Urinary bladder (tissue), 4 donors: ENCODE measurements around the gene SPEG. TPM values are rescaled to one million over a fixed set of nuclear protein-coding genes. Genes with fewer than 3 reads are reported as not detected.

Experiments
- DNase-seq: peaks from one replicate; pipeline ENCODE4 v3.0.0-alpha.2; 2015; ENCODE audit errors: extremely low spot score
- H3K27ac ChIP-seq: one replicate; pipeline ENCODE4 v1.5.1; 2013; ENCODE audit warnings: low read depth, mild to moderate bottlenecking, moderate library complexity
- H3K36me3 ChIP-seq: one replicate; pipeline ENCODE4 v1.6.1; 2013; ENCODE audit warnings: mild to moderate bottlenecking, moderate library complexity; ENCODE audit not compliant: insufficient read depth
- H3K4me1 ChIP-seq: one replicate; pipeline ENCODE4 v1.6.1; 2013; ENCODE audit warnings: mild to moderate bottlenecking, moderate library complexity; ENCODE audit not compliant: insufficient read depth
- H3K4me3 ChIP-seq: one replicate; pipeline ENCODE4 v1.5.1; 2013; ENCODE audit warnings: low read depth, low read length
- WGBS: extraction: QIAGEN DNeasy Blood & Tissue Kit; methylation state at CpG from one replicate; pipeline ENCODE4 v1.1.7; 2013; 5-methylcytosine and 5-hydroxymethylcytosine counted together
- polyA plus RNA-seq: library from polyadenylated mRNA; stranded (reverse); fragments of 200-250 nt; gene quantifications from one replicate; pipeline ENCODE4 v1.2.3, GENCODE V29; 2013
- total RNA-seq: library from RNA; depleted of rRNA; stranded (reverse); fragments of >200 nt; gene quantifications from one replicate; pipeline ENCODE4 v1.2.3, GENCODE V29; 2014
- donor health status: healthy with polysubstance abuse.
- donor health status: healthy.

Gene SPEG
- total and polyA plus RNA-seq, 2 donors = 31.2 to 226 TPM

DNA sequence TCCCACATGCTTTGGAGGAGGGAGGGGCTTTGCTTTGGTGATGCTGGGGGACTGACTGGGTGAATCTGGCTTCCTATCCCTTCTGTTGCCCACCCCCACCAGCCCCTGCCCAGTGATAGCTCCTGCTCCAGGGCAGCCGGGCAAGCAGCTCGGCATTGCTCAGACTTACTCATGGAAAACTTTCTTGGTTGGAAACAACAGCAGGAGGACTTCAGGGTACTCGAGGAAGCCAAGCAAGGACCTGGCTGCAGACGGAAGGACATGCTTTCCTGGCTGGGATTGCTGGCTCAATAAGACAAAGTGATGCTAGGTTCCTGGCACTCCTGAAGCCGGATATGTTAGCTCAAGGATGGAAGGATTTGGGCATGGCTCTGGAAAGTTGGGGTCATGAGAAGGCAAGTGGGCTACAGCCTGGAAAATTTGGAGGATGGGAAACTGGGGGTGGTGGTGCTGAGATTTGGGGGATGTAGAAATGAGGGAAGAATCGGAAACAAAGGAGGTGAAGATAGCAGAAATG lies 3.1 kb downstream of the SPEG start:
- no peak overlapping the region for H3K27ac ChIP-seq
- DNase-seq = no peak
- no peak overlapping the region for H3K4me3 ChIP-seq
- H3K4me1 ChIP-seq = no peaks in the 10 kb centered on the region
- 49% methylated on average over 6 of the region's 6 CpGs for WGBS
- H3K36me3 ChIP-seq = no peaks in the 10 kb centered on the region

DNA sequence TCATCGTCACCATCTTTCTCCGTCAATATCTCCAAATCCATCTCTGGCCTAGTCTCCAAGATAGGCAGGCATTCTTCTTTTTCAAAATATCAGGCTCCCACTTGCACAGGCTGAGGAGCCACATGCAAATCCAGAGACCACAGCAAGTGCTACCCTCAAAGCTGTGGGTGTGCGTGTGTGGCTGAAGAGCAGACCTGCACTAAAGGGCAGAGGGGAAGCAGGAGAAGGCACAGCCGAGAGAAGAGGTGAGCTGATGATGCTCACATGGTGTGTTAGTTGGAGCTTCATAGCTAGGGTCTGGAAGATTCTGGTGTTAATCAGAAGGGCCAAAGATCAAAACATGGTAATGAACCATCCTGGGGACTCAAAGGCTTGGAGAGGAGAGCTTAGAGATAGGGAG lies 3.8 kb downstream of the SPEG start:
- Histone ChIP-seq H3K4me3 (no peak overlapping the region), H3K4me1 (no peaks in the 10 kb centered on the region), H3K27ac (no peak overlapping the region), H3K36me3 (no peaks in the 10 kb centered on the region)
- WGBS = 87% methylated on average over 4 of the region's 4 CpGs
- DNase-seq = no peak

DNA sequence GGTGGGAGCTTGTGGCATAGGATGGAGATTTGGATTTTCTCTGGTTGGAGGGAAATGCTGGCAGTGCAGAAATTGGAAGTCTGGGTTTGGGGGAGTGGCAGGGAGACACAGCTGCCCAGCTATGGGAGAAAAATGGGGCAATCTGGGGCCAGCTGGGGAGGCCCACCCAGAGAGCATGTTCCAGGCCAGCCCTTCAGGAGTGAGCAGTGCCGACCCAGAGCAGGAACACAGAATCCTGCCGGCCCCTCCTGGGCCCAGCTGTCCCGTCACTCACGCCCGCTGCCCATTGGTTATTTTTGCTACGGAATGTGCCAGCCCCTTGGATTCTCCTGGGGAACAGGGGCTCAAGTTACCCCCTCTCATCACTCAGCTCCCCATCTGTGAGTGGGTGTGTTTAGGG lies 4.9 kb downstream of the SPEG start:
- 69% methylated on average over 6 of the region's 6 CpGs for WGBS
- Histone ChIP-seq H3K4me3 (no peak overlapping the region), H3K36me3 (no peaks in the 10 kb centered on the region), H3K4me1 (no peaks in the 10 kb centered on the region), H3K27ac (no peak overlapping the region)
- DNase-seq = no peak

DNA sequence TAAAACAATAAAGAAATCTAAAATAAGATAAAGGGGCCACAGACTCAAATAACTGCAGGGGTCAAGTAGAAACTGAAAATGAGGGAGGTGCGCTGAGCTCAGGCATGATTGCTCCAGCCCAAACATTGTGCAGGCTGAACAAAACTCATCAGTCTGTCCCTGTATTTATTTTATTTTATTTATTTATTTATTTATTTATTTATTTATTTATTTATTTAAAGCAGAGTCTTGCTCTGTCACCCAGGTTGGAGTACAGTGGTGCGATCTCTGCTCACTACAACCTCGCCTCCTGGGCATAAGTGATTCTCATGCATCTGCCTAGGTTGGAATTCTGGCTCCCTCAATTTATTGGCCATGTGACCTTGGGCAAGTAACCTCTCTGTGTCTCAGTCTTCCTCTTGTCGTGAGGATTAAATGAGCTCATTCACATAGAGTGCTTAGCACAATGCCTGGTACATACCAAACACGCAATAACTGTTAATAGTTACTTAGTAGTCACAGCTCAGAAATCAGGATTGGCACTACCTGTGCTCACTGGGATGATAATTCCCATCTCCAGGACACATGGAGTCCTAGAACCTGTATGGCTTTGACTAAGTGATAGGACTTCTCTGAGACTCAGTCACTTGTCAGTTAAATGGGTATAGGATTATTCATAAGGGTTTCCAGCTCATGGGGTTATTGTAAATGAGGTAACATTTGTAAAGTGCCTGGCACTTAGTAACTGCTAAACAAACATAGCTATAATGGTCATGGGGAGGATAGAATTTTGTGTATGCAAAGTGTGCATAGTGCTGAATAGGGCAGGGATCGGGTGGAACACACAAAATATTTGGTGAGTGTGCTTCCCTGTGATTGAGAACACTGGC lies 6.0 kb downstream of the SPEG start:
- no peak overlapping the region for H3K27ac ChIP-seq
- H3K36me3 ChIP-seq = no peaks in the 10 kb centered on the region
- no peak for DNase-seq
- no peak overlapping the region for H3K4me3 ChIP-seq
- WGBS = 88% methylated on average over 6 of the region's 6 CpGs
- H3K4me1 ChIP-seq = no peaks in the 10 kb centered on the region

DNA sequence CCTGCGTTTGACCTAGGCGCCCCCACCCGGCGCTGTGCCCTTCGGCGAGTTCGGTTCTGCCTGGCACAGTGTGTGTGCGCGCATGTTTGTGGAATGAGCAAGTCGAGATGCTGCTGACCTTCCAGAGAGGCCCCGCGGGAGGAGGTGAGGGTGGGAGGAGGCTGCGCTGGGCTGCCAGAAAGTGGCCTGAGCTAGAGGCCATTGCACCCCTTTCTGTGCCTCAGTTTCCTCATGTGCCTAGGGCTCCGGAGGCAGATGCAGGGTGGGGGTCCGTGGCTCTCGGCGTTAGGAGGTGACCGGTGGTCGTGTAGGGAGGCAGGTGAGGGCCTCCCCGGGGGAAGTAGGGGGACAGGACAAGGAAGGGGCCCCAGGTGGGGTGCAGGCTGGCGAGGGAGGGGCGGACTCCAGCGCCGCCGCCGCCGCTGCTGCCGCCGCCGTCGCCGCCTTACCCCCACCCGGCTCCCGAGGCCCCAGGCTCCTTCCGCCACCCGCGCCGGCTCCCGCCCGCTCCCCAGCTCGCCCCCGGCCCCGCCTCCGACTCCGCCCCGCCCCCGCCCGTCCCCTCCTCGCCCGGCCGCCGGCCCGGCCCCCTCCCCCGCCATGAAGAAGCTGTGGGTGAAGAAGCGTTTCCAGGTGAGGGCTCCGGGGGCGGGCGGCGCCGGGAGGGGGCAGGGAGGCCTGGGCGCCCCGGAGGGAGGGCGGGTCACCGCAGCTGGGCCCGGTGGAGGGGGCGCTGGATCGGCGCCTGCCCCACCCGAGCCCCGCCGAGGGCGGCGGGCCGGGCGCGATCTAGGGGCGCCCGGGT lies 7.0 kb downstream of the SPEG start:
- DNase-seq = no peak
- 2% methylated on average over 73 of the region's 78 CpGs for WGBS
- H3K36me3 ChIP-seq = no peaks in the 10 kb centered on the region

DNA sequence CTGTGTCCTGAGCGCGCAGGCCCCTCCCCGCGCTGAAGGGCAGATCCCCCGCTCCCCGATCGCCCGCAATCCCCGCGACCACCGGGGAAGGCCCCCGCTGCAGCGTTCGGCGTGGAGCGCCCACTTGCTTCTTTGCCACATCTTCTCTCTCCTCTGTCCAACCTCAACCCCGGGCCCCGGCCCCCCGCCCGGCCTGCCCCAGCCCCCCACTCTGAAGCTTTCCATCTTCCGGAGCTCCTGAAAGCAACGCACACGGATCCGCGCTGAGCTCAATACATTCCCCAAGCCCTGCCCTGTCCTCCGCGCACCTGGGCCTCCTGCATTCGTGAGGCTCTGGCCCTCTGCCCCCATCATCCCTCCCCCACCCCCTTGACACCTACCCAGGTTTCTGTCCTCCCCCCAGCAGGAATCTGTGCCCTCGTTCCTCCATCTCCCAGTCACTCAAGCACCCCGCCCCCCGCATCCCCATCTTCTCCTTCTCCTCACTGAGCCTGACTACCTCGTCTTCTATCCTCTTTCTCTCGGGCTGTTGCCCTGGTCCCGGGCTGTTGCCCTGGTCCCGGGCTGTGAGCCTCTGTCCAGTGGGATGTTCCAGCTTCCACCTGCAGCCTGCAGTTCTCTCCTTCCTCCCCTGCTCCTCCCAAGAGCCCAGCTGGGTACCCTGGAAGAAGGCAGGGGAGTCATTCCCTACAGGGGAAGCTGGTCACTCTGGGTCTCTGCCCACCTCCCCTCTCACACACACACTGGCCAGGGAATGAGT lies 7.8 kb downstream of the SPEG start:
- H3K4me1 ChIP-seq = no peaks in the 10 kb centered on the region
- no peak for DNase-seq
- H3K27ac ChIP-seq = no peak overlapping the region

More for the DNA sequence above, 7.0 kb downstream of the SPEG start:
- Histone ChIP-seq H3K4me1 (no peaks in the 10 kb centered on the region), H3K27ac (peak overlapping the region; percentile 53), H3K4me3 (peak overlapping the region; percentile 70)

DNA sequence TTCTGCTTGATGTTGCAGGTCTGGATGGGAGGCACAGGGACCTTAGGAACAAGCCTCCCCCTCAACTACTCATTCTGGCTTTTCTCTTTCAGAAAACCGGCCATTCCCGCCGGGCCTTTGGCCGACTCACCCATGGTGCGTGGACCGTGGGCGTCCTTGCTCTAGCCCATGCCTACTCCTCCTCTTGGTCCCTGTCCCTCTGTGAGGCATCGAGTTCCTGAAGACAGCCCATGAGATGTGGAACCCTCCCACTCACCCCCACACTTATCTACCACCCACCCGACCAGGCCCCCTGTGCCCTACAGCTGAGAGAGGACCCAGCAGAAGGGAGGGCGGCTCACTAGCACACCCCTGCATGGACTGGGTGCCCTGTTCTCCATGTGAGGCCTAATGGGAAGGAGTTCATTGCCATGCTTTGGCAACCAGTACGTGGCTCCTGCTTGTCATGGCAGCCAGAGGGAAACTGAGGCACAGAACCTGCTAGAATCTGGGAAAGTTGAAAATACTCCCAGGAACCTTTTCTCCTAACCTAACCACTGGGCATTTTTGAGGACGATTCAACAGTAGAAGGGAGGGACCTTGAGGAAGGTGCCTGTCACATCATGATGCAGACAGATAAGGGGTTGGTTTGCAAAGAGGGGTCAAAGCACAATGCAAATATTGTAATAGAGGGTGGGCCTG lies 8.5 kb downstream of the SPEG start:
- Histone ChIP-seq H3K27ac (no peak overlapping the region), H3K4me1 (no peaks in the 10 kb centered on the region)
- no peak for DNase-seq

More for the DNA sequence above, 7.8 kb downstream of the SPEG start:
- Histone ChIP-seq H3K36me3 (no peaks in the 10 kb centered on the region), H3K4me3 (peak overlapping the region; percentile 70)
- 7% methylated on average over 35 of the region's 35 CpGs for WGBS

DNA sequence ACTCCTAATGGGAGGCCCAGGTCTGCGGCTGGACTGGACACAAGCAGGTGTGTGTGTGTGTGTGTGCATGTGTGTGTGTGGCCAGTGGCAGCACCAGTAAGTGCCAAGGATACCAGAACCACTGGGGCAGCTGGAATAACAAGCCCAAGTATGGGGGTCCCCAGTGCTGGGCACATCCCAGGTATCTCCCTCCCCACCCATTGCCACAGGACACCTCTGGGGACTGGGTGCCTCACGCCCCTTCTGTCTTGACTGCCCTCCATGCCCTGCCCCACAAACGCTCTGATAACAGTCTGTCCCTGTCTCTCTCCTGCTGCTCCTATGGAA lies 9.0 kb downstream of the SPEG start:
- 64% methylated on average over 3 of the region's 3 CpGs for WGBS
- H3K4me3 ChIP-seq = no peak overlapping the region

More for the DNA sequence above, 8.5 kb downstream of the SPEG start:
- no peaks in the 10 kb centered on the region for H3K36me3 ChIP-seq
- no peak overlapping the region for H3K4me3 ChIP-seq
- 52% methylated on average over 12 of the region's 12 CpGs for WGBS

DNA sequence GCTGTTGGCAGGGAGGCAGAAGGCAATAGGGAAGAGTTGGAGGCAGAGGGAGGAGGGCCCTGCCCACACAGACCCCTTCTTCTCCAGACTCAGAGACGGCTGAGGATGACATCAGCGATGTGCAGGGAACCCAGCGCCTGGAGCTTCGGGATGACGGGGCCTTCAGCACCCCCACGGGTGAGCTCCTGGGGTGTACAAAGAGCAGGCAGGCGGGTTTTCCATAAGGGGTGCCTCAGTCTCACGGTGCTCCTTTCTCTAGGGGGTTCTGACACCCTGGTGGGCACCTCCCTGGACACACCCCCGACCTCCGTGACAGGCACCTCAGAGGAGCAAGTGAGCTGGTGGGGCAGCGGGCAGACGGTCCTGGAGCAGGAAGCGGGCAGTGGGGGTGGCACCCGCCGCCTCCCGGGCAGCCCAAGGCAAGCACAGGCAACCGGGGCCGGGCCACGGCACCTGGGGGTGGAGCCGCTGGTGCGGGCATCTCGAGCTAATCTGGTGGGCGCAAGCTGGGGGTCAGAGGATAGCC lies 10.0 kb downstream of the SPEG start:
- DNase-seq = no peak
- WGBS = 69% methylated on average over 23 of the region's 23 CpGs
- H3K4me1 ChIP-seq = no peaks in the 10 kb centered on the region

More for the DNA sequence above, 9.0 kb downstream of the SPEG start:
- no peak for DNase-seq
- Histone ChIP-seq H3K27ac (no peak overlapping the region), H3K4me1 (no peaks in the 10 kb centered on the region), H3K36me3 (no peaks in the 10 kb centered on the region)

DNA sequence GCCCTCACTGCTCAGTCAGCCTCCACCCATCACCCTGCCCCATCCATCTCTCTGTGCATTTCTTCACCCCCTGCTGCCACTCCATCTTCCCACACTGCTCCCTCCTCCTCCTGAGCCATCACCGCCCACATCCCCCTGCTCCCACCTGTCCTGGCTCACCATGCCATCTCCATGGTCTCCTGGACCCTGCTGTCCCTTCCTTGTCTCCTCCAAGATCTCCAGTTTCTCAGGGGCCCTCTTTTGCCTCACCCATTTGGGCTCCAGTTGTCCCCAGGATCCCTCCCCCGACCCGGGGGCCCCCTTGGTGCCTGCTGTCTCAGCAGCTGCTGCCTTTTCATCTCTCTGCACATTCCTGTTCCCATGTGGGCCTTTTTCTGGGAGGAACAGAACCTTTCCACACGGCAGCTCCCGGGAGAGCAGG lies 10.6 kb downstream of the SPEG start:
- Histone ChIP-seq H3K4me3 (no peak overlapping the region), H3K27ac (no peak overlapping the region), H3K36me3 (no peaks in the 10 kb centered on the region), H3K4me1 (no peaks in the 10 kb centered on the region)
- no peak for DNase-seq
- WGBS = 56% methylated on average over 5 of the region's 5 CpGs

More for the DNA sequence above, 10.0 kb downstream of the SPEG start:
- no peak overlapping the region for H3K4me3 ChIP-seq
- no peaks in the 10 kb centered on the region for H3K36me3 ChIP-seq
- H3K27ac ChIP-seq = no peak overlapping the region

DNA sequence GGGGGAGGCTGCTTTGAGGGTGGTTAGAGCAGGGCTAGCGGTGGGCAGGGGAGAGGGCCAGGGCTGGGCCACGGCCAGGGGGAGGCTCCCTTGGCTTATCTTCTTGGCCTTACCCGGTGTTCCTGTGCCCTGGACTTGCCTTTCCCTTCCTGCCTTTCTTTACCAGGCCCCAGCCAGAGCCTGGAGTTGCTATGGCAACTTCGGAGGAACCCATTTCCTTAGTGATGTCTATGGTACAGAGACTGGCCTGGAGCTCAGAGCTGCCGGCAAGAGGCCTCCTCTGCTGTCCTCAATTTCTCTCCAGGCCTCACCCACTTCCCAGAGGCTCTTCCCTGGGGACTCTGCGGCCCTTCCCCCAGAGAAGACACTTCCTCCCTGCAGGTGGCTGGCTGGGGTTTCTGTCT lies 11.5 kb downstream of the SPEG start:
- H3K4me1 ChIP-seq = no peaks in the 10 kb centered on the region
- no peak overlapping the region for H3K27ac ChIP-seq
- 33% methylated on average over 6 of the region's 6 CpGs for WGBS
- H3K36me3 ChIP-seq = no peaks in the 10 kb centered on the region
- no peak overlapping the region for H3K4me3 ChIP-seq
- DNase-seq = no peak

DNA sequence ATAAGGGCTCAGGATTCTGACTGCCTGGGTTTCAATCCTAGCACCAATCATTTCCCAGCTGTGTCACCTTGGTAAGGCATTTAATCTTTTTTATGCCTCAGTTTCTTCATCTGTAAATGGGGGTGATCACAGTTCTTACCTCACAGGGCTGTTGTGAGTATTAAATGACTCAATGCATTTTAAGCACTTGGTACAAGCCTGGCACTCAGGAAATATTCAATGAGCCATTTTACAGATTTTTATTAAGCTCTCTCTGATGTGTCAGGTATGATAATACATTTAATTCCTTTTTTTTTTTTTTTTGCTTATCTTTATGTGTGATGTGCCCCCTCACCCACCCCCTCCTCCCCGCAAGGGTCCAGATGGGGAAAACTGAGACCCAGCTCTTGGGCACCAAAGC lies 12.0 kb downstream of the SPEG start:
- 78% methylated on average over 1 of the region's 1 CpG for WGBS

More for the DNA sequence above, 12.0 kb downstream of the SPEG start:
- no peaks in the 10 kb centered on the region for H3K36me3 ChIP-seq
- H3K4me1 ChIP-seq = no peaks in the 10 kb centered on the region
- no peak overlapping the region for H3K4me3 ChIP-seq
- H3K27ac ChIP-seq = no peak overlapping the region
- DNase-seq = no peak
